ENCODE results near the gene PTPRR.

The PTPRR gene

GRCh38 chr12:70639535-70639934 is 281.0 kb downstream of the PTPRR start:
- no peak for DNase-seq

- no peak for DNase-seq
Observed at GRCh38 chr12:70638639-70639360, 281.7 kb downstream of the PTPRR start.

- no peak for DNase-seq
Observed at GRCh38 chr12:70637303-70638085, 283.0 kb downstream of the PTPRR start, which contains the start of gene PTPRB. Gene PTPRB (minus strand): TSS chr12:70637429. CDS start chr12:70637395, 34 bp downstream.

GRCh38 chr12:70635755-70636154 is 284.8 kb downstream of the PTPRR start:
- DNase-seq = no peak

GRCh38 chr12:70628701-70629480 is 291.6 kb downstream of the PTPRR start:
- peak; percentile 10 for DNase-seq

- no peak for DNase-seq
Observed at GRCh38 chr12:70627677-70628076, 292.9 kb downstream of the PTPRR start.

GRCh38 chr12:70626180-70626579 is 294.4 kb downstream of the PTPRR start:
- no peak for DNase-seq

GRCh38 chr12:70619471-70620152 is 300.9 kb downstream of the PTPRR start:
- no peak for DNase-seq

GRCh38 chr12:70618371-70618770 is 302.2 kb downstream of the PTPRR start:
- no peak for DNase-seq

GRCh38 chr12:70617450-70617849 is 303.1 kb downstream of the PTPRR start:
- no peak for DNase-seq

- no peak for DNase-seq
Observed at GRCh38 chr12:70615174-70615866, 305.2 kb downstream of the PTPRR start.

- peak; percentile 43 for DNase-seq
Observed at GRCh38 chr12:70609739-70610491, 310.6 kb downstream of the PTPRR start.

GRCh38 chr12:70609203-70609602 is 311.3 kb downstream of the PTPRR start:
- DNase-seq = no peak

GRCh38 chr12:70608184-70608583 is 312.4 kb downstream of the PTPRR start:
- DNase-seq = no peak

GRCh38 chr12:70607107-70607506 is 313.4 kb downstream of the PTPRR start:
- DNase-seq = no peak

GRCh38 chr12:70605976-70606375 is 314.6 kb downstream of the PTPRR start:
- DNase-seq = no peak

- no peak for DNase-seq
Observed at GRCh38 chr12:70604662-70605061, 315.9 kb downstream of the PTPRR start.

GRCh38 chr12:70603044-70603443 is 317.5 kb downstream of the PTPRR start:
- DNase-seq = no peak

- no peak for DNase-seq
Observed at GRCh38 chr12:70598467-70599193, 321.9 kb downstream of the PTPRR start.

GRCh38 chr12:70592664-70593063 is 327.9 kb downstream of the PTPRR start:
- no peak for DNase-seq
